Limb (tissue), 2 donors: ENCODE results near the gene UTF1.
"Not testable (repeated sequence)": the region's sequence is repeated elsewhere in the genome, so short reads cannot be mapped to it uniquely, and the experiment has no call there.

Experiments used
- DNase-seq, 2 donors: peaks; one replicate each; pipeline ENCODE4 v3.0.0-alpha.2; 2016; ENCODE audit errors: extremely low spot score in 2 of 2

The UTF1 gene

DNA sequence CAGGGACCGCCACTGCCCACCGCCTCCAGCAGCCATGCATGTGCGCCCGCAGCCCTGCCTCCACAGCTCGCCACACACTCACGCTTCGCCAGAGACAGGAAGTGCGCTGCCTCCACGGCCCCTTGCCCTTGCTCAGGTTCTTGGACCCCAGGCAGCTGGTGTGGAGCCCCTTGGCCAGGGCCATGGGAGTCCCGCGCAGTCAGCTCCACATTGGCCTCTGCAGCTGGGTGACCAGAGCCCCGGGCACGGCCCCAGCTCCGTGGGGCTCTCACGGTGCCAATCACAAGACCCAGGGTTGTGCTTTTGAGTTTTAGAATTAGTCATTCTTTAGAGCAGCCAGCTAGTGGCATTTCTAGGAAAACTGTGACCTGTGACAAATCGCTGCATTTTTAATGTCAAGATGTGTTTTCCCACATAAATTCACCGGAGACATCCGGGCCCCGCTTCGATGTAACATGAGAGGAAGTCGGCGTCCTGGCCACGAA lies 4.3 kb upstream of the UTF1 start:
- DNase-seq, result no peak

- DNase-seq, result no peak
These were observed 3.7 kb upstream of the UTF1 start for GRCh38 chr10:133226251-133226808.

DNA sequence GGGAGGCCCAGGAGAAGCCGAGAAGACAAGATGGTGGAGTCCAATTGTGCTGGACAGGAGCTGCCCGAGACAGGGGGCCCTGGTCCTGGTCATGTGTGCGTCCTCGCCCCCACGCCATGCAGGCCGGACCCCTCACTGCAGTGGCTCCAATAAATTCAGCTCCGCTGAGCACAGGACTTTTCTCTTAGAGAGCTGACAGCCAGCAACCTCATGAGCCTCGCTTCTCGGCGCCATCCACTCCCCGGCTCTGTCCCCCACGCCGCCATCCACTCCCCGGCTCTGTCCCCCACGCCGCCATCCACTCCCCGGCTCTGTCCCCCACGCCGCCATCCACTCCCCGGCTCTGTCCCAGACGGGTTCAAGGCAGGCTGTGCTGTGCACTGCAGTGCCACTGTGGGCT lies 2.8 kb upstream of the UTF1 start:
- no peak for DNase-seq

- DNase-seq, result no peak
These were observed 563 bp upstream of the UTF1 start for GRCh38 chr10:133229265-133230043.

DNA sequence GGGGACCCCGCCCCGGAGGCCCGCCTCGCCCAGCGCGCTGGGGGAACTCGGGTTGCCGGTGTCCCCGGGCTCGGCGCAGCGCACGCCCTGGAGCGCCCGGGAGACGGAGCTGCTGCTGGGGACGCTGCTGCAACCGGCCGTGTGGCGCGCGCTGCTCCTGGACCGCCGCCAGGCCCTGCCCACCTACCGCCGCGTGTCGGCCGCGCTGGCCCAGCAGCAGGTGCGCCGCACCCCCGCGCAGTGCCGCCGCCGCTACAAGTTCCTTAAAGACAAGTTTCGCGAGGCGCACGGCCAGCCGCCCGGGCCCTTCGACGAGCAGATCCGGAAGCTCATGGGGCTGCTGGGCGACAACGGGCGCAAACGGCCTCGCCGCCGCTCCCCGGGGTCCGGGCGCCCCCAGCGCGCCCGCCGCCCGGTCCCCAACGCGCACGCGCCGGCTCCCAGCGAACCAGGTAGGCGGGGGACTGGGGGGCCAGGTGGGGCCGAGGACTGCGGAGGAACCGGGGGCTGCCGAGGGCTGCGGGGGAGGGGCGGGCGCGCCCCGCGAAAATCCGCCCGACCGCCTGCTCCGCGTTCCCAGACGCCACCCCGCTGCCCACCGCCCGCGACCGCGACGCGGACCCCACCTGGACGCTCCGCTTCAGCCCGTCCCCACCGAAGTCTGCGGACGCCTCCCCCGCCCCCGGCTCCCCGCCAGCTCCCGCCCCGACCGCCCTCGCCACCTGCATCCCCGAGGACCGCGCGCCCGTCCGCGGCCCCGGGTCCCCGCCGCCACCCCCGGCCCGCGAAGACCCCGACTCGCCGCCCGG lies 574 bp downstream of the UTF1 start:
- peak in 1 of 2 donors; percentile 67 for DNase-seq

DNA sequence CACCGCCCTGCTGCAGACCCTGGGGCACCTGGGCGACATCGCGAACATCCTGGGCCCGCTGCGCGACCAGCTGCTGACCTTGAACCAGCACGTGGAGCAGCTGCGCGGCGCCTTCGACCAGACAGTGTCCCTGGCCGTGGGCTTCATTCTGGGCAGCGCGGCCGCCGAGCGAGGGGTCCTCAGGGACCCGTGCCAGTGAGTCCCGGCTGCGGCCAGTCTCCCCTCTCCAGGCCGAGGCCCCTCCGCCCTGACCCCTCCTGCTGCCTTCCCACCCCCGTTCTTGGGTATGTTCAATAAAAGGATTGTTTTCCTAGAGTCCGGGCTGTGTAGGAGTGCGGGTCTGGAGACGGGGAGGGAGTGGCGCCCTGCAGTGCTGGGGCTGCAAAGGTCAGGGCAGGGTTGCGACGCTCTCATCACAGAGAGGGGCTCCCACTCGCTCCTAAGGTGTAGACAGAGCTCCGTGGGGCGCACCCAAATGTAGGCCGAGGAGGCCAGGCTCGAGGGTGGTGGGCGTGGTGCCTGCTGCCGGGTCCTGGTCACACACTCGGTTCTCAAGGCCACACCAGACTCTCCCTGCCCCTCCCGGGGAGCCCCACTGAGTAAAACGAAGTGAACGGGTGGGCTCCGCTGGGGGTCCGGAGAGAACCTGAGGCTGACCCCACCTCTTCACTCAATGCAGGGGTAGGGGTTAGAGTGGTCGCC lies 1.4 kb downstream of the UTF1 start:
- no peak for DNase-seq

GRCh38 chr10:133231946-133232574 lies 2.0 kb downstream of the UTF1 start:
- DNase-seq, result no peak

- not testable (repeated sequence) for DNase-seq
These were observed 4.8 kb downstream of the UTF1 start for GRCh38 chr10:133234796-133235195.

DNA sequence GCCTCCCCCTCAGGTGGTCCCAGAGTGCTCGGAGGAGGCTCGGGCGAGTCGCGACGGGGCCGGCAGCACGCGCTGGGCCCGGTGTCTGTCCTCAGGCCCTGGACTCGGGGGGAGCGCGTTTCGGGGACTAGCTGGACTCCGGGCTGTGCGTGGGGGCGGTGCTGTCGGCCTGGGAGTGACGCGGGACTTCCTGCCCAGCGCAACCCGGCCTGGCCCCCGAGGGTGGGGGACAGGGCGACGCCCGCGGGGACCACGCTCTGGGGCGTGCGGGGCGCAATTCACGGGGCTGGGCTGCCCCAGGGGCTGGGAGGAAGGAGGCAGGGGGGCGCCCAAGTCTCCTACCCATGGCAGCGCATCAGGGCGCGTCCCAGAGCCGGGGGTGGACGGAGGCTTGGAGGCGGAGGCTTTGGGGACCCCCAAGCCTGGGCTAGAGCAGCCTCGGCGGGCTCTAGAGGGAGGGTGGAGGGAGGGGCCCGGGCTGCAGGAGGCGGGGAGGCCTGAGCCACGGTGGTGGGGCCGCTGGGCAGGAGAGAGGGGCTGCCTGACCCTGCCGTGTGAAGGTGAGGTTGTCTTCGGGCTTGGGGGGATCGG lies 5.3 kb downstream of the UTF1 start:
- no peak for DNase-seq

DNA sequence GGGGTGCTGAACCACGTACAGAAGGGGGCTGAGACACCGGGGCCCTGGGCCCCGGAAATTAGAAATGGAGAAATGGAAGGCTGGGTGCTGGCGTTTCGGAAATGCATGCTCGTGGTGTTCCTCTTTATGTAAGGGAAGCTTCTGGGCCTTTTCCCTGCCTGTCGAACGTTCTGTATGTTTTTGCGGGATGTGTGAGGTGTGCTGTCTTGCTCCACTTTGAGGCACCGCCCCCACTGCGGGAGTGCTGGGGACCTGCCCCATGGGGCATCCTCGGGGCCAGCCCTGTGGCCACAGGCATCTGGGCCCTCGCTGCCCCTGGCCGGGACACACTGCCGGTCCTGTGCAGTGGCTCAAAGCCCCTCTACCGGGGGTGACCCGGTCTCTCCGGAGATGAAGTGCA lies 5.9 kb downstream of the UTF1 start:
- no peak for DNase-seq

- no peak for DNase-seq
These were observed 6.6 kb downstream of the UTF1 start for GRCh38 chr10:133236401-133237240.

DNA sequence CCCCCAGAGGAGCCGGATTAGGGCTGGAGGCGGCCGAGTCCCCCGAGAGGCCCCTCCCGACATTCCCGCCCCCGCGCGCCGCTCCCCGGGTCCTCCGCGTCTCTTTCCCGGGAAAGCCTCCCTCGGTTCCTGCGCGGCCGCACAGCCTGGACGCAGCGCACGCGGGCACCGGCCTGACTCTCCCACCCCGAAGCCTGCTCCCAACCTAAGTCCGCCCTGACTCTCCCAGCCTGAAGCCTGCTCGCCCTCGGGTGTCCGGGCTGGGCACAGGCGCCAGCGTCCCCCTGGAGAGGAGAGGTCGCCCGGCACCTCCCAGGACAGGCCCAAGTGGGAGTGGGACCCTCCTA lies 7.2 kb downstream of the UTF1 start:
- DNase-seq, result no peak

GRCh38 chr10:133237588-133238465 lies 7.8 kb downstream of the UTF1 start, which contains the start of gene VENTX:
Gene VENTX, plus strand, starts transcription at chr10:133237855. Its CDS starts 60 bp downstream, at chr10:133237915.
- DNase-seq, result no peak

DNA sequence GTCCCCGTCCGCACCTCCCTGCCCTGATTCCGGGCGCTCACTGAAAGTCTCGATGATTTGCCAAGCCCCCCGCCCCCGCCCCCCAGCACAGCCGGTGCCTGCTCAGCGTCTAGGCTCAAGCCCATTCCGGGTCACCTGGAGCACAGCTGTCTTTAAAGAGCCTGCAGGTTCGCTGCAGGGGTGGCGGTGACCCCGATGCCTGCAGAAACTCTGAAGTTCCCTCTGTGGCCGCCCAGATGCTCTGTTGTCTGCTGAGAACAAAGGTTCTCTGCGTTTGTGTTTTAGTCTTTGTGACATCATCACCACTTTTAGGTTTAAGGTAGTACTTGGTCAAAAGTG lies 8.4 kb downstream of the UTF1 start:
- DNase-seq, result no peak

GRCh38 chr10:133239990-133240389 lies 10.0 kb downstream of the UTF1 start:
- no peak for DNase-seq

DNA sequence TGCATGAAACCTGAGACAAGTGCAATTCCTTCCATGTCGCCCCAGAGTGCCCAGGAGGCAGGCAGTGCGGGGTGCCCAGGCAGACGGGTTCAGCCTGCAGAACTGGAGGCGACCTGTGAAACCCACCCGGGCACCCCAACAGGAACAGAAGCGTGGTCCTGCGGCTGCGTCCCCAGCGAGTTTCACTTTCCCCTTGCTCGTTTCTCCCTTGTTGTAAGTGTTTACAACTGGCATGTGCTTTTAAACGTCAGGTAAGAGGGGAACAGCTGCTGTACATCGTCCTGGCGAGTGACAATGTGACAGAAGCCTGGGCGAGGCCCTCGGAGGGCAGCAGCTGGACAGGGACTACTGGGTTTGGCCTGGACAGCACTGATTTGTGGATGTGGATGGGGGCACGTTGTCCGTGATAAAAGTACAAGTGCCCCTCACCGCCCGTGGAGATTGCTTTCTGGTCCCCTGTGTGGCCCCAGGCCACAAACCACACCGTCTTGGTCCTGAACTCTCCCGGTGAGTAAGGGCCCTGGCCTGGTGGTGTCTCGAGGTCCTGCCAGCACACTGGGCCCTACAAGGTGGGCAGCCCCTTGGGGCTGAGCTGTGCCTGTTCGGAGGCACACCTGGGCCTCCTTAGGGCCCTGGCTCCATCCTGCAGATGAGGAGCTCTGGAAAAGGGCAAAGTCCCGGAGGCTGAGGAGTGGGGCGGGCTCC lies 11.6 kb downstream of the UTF1 start:
- DNase-seq, result no peak

GRCh38 chr10:133242611-133243356 lies 12.8 kb downstream of the UTF1 start:
- no peak for DNase-seq

- DNase-seq, result no peak
These were observed 13.6 kb downstream of the UTF1 start for GRCh38 chr10:133243593-133243992.
